IMR-90 (cell line): ENCODE results near the gene PLCH2. TPM values are rescaled to one million over a fixed set of nuclear protein-coding genes. Genes with fewer than 3 reads are reported as not detected.
A peak's percentile ranks its signal among the peaks of the same experiment; 100 is the strongest.

ENCODE experiments used
- ATAC-seq: fragments of 200-7000 bp; cut with Tn5 transposase; 2 replicates; pipeline ENCODE4 v1.9.1; 2020; ENCODE audit warnings: low read depth, mild to moderate bottlenecking, moderate library complexity
- BruUV-seq: library from RNA; stranded (reverse); fragments of 400-500 nt; replicated peaks from 2 replicates; lab custom pipeline; 2021; lab: Mats Ljungman, UMichigan
- CTCF ChIA-PET: fragments of 300-600 bp; formaldehyde crosslinking; extraction: SDS; loops from one replicate; lab custom pipeline; 2021; ENCODE audit warnings: antibody characterized with exemption; lab: Yijun Ruan, JAX
- POLR2A ChIA-PET: fragments of 300-600 bp; sonication (Branson Sonifier 250); formaldehyde crosslinking; loops from one replicate; lab custom pipeline; 2022; ENCODE audit warnings: antibody characterized with exemption; ENCODE audit not compliant: unreplicated experiment; lab: Charles Lee
- DNase-seq: peaks from one replicate; pipeline ENCODE4 v3.0.0; 2013
- H2AFZ ChIP-seq: replicated peaks from 2 replicates; pipeline ENCODE3; 2013; ENCODE audit warnings: low read length, mild to moderate bottlenecking; ENCODE audit not compliant: poor library complexity
- H2AK5ac ChIP-seq: 2 replicates; pipeline ENCODE4 v1.6.1; 2013; ENCODE audit warnings: low read depth, low read length, inconsistent platforms
- H2AK9ac ChIP-seq: replicated peaks from 2 replicates; pipeline ENCODE3; 2013; ENCODE audit warnings: mild to moderate bottlenecking, low read depth, low read length, moderate library complexity; ENCODE audit not compliant: poor library complexity
- H2BK120ac ChIP-seq: 2 replicates; pipeline ENCODE4 v1.6.1; 2013; ENCODE audit warnings: low read depth, low read length, inconsistent platforms
- H2BK15ac ChIP-seq: 3 replicates; pipeline ENCODE4 v1.6.1; 2013; ENCODE audit warnings: low read depth, low read length, inconsistent platforms
- H2BK20ac ChIP-seq: 2 replicates; pipeline ENCODE4 v1.6.1; 2013; ENCODE audit warnings: low read depth, mild to moderate bottlenecking, inconsistent platforms, low read length, moderate library complexity
- H2BK5ac ChIP-seq: 2 replicates; pipeline ENCODE4 v1.6.1; 2013; ENCODE audit warnings: mild to moderate bottlenecking, low read depth, low read length, inconsistent platforms; ENCODE audit not compliant: poor library complexity, severe bottlenecking
- H3K14ac ChIP-seq: replicated peaks from 2 replicates; pipeline ENCODE4 v1.6.1; 2013; ENCODE audit warnings: low read depth, low read length, inconsistent platforms
- H3K18ac ChIP-seq: 2 replicates; pipeline ENCODE4 v1.6.1; 2013; ENCODE audit warnings: low read depth, low read length, control low read depth
- H3K23ac ChIP-seq: 2 replicates; pipeline ENCODE4 v1.6.1; 2013; ENCODE audit warnings: low read depth, low read length, inconsistent platforms
- H3K27ac ChIP-seq: 2 replicates; pipeline ENCODE4 v1.5.1; 2013; ENCODE audit warnings: mild to moderate bottlenecking, control low read depth, low read length; ENCODE audit not compliant: insufficient read depth
- H3K27me3 ChIP-seq: 2 replicates; pipeline ENCODE4 v1.6.1; 2013; ENCODE audit warnings: low read length; ENCODE audit not compliant: control insufficient read depth, insufficient read depth
- H3K36me3 ChIP-seq: 2 replicates; pipeline ENCODE4 v1.6.1; 2013; ENCODE audit warnings: low read length, mixed read lengths; ENCODE audit not compliant: control insufficient read depth, insufficient read depth
- H3K4ac ChIP-seq: 2 replicates; pipeline ENCODE4 v1.6.1; 2013; ENCODE audit warnings: low read depth, low read length, inconsistent platforms
- H3K4me1 ChIP-seq: 2 replicates; pipeline ENCODE4 v1.6.1; 2013; ENCODE audit warnings: low read length, mixed read lengths; ENCODE audit not compliant: control insufficient read depth, insufficient read depth
- H3K4me2 ChIP-seq: 2 replicates; pipeline ENCODE4 v1.6.1; 2013; ENCODE audit warnings: low read depth, mild to moderate bottlenecking, control low read depth, low read length, moderate library complexity
- H3K4me3 ChIP-seq: 2 replicates; pipeline ENCODE4 v1.5.1; 2013; ENCODE audit warnings: low read depth, mild to moderate bottlenecking, control low read depth, low read length, moderate library complexity; ENCODE audit not compliant: insufficient read depth
- H3K56ac ChIP-seq: 2 replicates; pipeline ENCODE4 v1.6.1; 2013; ENCODE audit warnings: low read length, inconsistent platforms; ENCODE audit not compliant: insufficient read depth; ENCODE audit errors: extremely low read depth
- H3K79me1 ChIP-seq, 2 experiments: 2 replicates each; pipeline ENCODE4 v1.6.1; 2013; ENCODE audit warnings: low read length in 2 of 2, inconsistent platforms in 1 of 2, low read depth in 1 of 2
- H3K9ac ChIP-seq: 2 replicates; pipeline ENCODE4 v1.6.1; 2013; ENCODE audit warnings: low read depth, low read length, control low read depth
- H3K9me1 ChIP-seq: 2 replicates; pipeline ENCODE4 v1.6.1; 2013; ENCODE audit warnings: low read length, inconsistent platforms; ENCODE audit not compliant: insufficient read depth
- H3K9me3 ChIP-seq: 2 replicates; pipeline ENCODE4 v1.6.1; 2013; ENCODE audit warnings: low read length; ENCODE audit not compliant: control insufficient read depth, insufficient read depth
- H4K20me1 ChIP-seq: 2 replicates; pipeline ENCODE4 v1.6.1; 2013; ENCODE audit warnings: low read length, inconsistent platforms; ENCODE audit not compliant: insufficient read depth
- H4K5ac ChIP-seq: 2 replicates; pipeline ENCODE4 v1.6.1; 2013; ENCODE audit warnings: mild to moderate bottlenecking, low read depth, low read length, control low read depth
- H4K8ac ChIP-seq, 2 experiments: 2 replicates each; pipeline ENCODE4 v1.6.1; 2013; ENCODE audit warnings: low read depth in 2 of 2, low read length in 2 of 2, control low read depth in 1 of 2, inconsistent platforms in 1 of 2
- H4K91ac ChIP-seq: 2 replicates; pipeline ENCODE4 v1.6.1; 2013; ENCODE audit warnings: low read depth, low read length, inconsistent platforms; ENCODE audit not compliant: insufficient read depth
- BHLHE40 ChIP-seq: fragments of 150-350 bp; IDR thresholded peaks from 2 replicates; pipeline ENCODE4 v1.6.1; 2016; ENCODE audit warnings: mild to moderate bottlenecking, low read depth, low read length
- CTCF ChIP-seq: conservative IDR thresholded peaks from 2 replicates; pipeline ENCODE4 v1.5.1; 2012; ENCODE audit warnings: mild to moderate bottlenecking, low read depth, low read length, improper control_type of control experiment
- MXI1 ChIP-seq: IDR thresholded peaks from 2 replicates; pipeline ENCODE4 v1.6.1; 2012; ENCODE audit warnings: low read depth, mild to moderate bottlenecking, low read length, moderate library complexity, borderline replicate concordance
- WGBS, 2 experiments: methylation state at CpG; one replicate each; pipeline versions ENCODE4 v1.1.5 to v1.1.7; 2013; ENCODE audit warnings: missing lambda C conversion rate in 2 of 2; ENCODE audit not compliant: insufficient read length in 1 of 2; ENCODE audit errors: extremely low coverage in 2 of 2; 5-methylcytosine and 5-hydroxymethylcytosine counted together
- dilution Hi-C: fragments of 300-500 bp; cut with HindIII; formaldehyde crosslinking; loops from one replicate; pipeline ENCODE4 v1.14.3; 2018; ENCODE audit warnings: low sequenced_read_pairs; ENCODE audit not compliant: unreplicated experiment
- in situ Hi-C: fragments of 300-500 bp; cut with MboI; formaldehyde crosslinking; loops from 3 replicates; pipeline ENCODE4 v1.14.3; 2019; ENCODE audit warnings: low sequenced_read_pairs, inconsistent platforms, mixed read lengths
- intact Hi-C: fragments of 100-400 bp; cut with micrococcal nuclease; formaldehyde crosslinking; loops from 2 replicates; pipeline ENCODE4 v1.10.0; 2022
- polyA plus RNA-seq, 3 experiments: library from polyadenylated mRNA; depleted of rRNA; stranded (reverse); fragments of >200 nt; gene quantifications; 2 replicates each; pipeline ENCODE4 v1.2.3, GENCODE V29; 2012; ENCODE audit warnings: low replicate concordance in 1 of 3
- total RNA-seq: library from RNA; depleted of rRNA; stranded (reverse); fragments of >200 nt; gene quantifications from 2 replicates; pipeline ENCODE4 v1.2.3, GENCODE V29; 2012

PLCH2 gene
- total and polyA plus RNA-seq, 2 of the 4 experiments (the other 2 are of a cell fraction) = 0.18 to 1.9 TPM

- no TSS peak for BruUV-seq
- TF ChIP-seq MXI1 (no peak), CTCF (no peak), BHLHE40 (no peak)
- dilution Hi-C loops = no loop called here
Measured at GRCh38 chr1:2445162-2445822, 30.8 kb upstream of the PLCH2 start.

More at GRCh38 chr1:2445162-2445822, 30.8 kb upstream of the PLCH2 start:
- Histone ChIP-seq H3K23ac (no peak overlapping the region), H3K79me1 (no peaks in the 10 kb centered on the region), H3K9ac (no peak overlapping the region), H3K27me3 (peaks cover 37% of the 10 kb centered on the region), H3K18ac (no peak overlapping the region), H3K9me1 (peaks cover 4% of the 10 kb centered on the region; the same call in 1 of the 2 replicates), H4K91ac (no peak overlapping the region), H3K4me3 (no peak overlapping the region), H2BK15ac (no peak overlapping the region), H3K9me3 (no peaks in the 10 kb centered on the region), H2AK5ac (no peak overlapping the region), H4K5ac (no peak overlapping the region), H3K4me2 (no peak overlapping the region), H4K20me1 (no peaks in the 10 kb centered on the region), H3K4me1 (peaks cover 4% of the 10 kb centered on the region; the same call in 1 of the 2 replicates), H3K36me3 (no peaks in the 10 kb centered on the region), H3K14ac (no peak overlapping the region), H3K27ac (no peak overlapping the region), H2BK120ac (0 out of 2 replicates have a peak overlapping the region, but pooled peaks have one; percentile 8), H2BK20ac (no peak overlapping the region), H3K56ac (no peak overlapping the region), H3K4ac (no peak overlapping the region), H4K8ac (no peak overlapping the region), H2BK5ac (no peak overlapping the region), H2AFZ (no peak overlapping the region), H2AK9ac (peak overlapping the region; percentile 72)
- ChIA-PET POLR2A (no interaction called here), CTCF (no interaction called here)
- DNase-seq (no peak), ATAC-seq (no peak)
- in situ Hi-C loops = loop anchor here (25.0 kb wide), 1 partner anchor 617 kb away; the partner anchor contains the start of gene PRDM16
- intact Hi-C loops = no loop called here
- WGBS, 2 experiments = 86% methylated on average over 8 of the region's 16 CpGs; no CpG with 5 or more reads in 1 of the 2 experiments
